Cardiac muscle cell (in vitro differentiated cells and primary cell): ENCODE results near the gene ARPC2. TPM values are rescaled to one million over a fixed set of nuclear protein-coding genes. Genes with fewer than 3 reads are reported as not detected.

Source experiments
- DNase-seq, 2 donors: peaks; one replicate each; pipeline versions ENCODE4 v3.0.0 to v3.0.0-alpha.2; 2010 to 2017; ENCODE audit warnings: low read depth in 1 of 2, low spot score in 1 of 2
- H3K27ac ChIP-seq: fragments of 200-600 bp; sonication (generic); 2 replicates; pipeline ENCODE4 v1.5.1; 2016
- H3K27me3 ChIP-seq: fragments of 200-600 bp; sonication (generic); 2 replicates; pipeline ENCODE4 v1.6.0; 2016; ENCODE audit warnings: control low read depth
- H3K36me3 ChIP-seq: fragments of 200-600 bp; sonication (generic); 2 replicates; pipeline ENCODE4 v1.5.1; 2016; ENCODE audit warnings: control low read depth
- H3K4me1 ChIP-seq: fragments of 200-600 bp; sonication (generic); 2 replicates; pipeline ENCODE4 v1.8.1; 2017; ENCODE audit warnings: low read depth, mild to moderate bottlenecking, mixed run types
- H3K4me3 ChIP-seq: fragments of 200-600 bp; sonication (generic); 2 replicates; pipeline ENCODE4 v1.5.1; 2016; ENCODE audit warnings: mild to moderate bottlenecking
- H3K9me3 ChIP-seq: fragments of 200-600 bp; sonication (generic); 2 replicates; pipeline ENCODE4 v1.5.1; 2017; ENCODE audit warnings: low read depth, mild to moderate bottlenecking, control low read depth
- CTCF ChIP-seq: IDR thresholded peaks from 2 replicates; pipeline ENCODE4 v1.5.1; 2012; ENCODE audit warnings: low read depth, mild to moderate bottlenecking, low read length
- polyA plus RNA-seq: library from polyadenylated mRNA; unstranded; fragments of >200 nt; fragmentation: Nextera tagmentation; extraction: Ambion mirVana; gene quantifications from 2 replicates; pipeline ENCODE4 v1.2.1, GENCODE V29; 2016
- total RNA-seq: library from RNA; depleted of rRNA; stranded (reverse); fragments of >200 nt; gene quantifications from 2 replicates; pipeline ENCODE4 v1.2.3, GENCODE V29; 2016

Gene ARPC2
- total and polyA plus RNA-seq, 2 experiments from 2014 or later = 223 to 442 TPM

- no peak for TF ChIP-seq CTCF
- peaks cover 24% of the 10 kb centered on the region for H3K4me1 ChIP-seq
- H3K9me3 ChIP-seq = no peaks in the 10 kb centered on the region
- no peaks in the 10 kb centered on the region for H3K27me3 ChIP-seq
- peak overlapping the region; percentile 89 for H3K4me3 ChIP-seq
- H3K36me3 ChIP-seq = no peaks in the 10 kb centered on the region
- peak overlapping the region; percentile 93 for H3K27ac ChIP-seq
- DNase-seq = peak; percentile 45 to 50
These were observed 625 bp downstream of the ARPC2 start for GRCh38 chr2:218217360-218218267.

GRCh38 chr2:218218268-218219185 is 1.5 kb downstream of the ARPC2 start:
- Histone ChIP-seq H3K36me3 (no peaks in the 10 kb centered on the region), H3K27me3 (no peaks in the 10 kb centered on the region), H3K4me1 (peaks cover 25% of the 10 kb centered on the region), H3K27ac (peak overlapping the region; percentile 93), H3K9me3 (no peaks in the 10 kb centered on the region), H3K4me3 (peak overlapping the region; percentile 89)
- DNase-seq = peak in 1 of 2 donors; percentile 16
- TF ChIP-seq CTCF = no peak

GRCh38 chr2:218219934-218220333 is 2.9 kb downstream of the ARPC2 start:
- Histone ChIP-seq H3K9me3 (no peaks in the 10 kb centered on the region), H3K4me1 (peaks cover 25% of the 10 kb centered on the region), H3K27ac (no peak overlapping the region), H3K4me3 (no peak overlapping the region), H3K27me3 (no peaks in the 10 kb centered on the region), H3K36me3 (peaks cover 5% of the 10 kb centered on the region)
- no peak for TF ChIP-seq CTCF
- no peak for DNase-seq

- no peak for DNase-seq
- H3K36me3 ChIP-seq = peaks cover 7% of the 10 kb centered on the region
- no peaks in the 10 kb centered on the region for H3K9me3 ChIP-seq
- TF ChIP-seq CTCF = no peak
- H3K4me1 ChIP-seq = peaks cover 25% of the 10 kb centered on the region
- no peak overlapping the region for H3K27ac ChIP-seq
- H3K4me3 ChIP-seq = no peak overlapping the region
- H3K27me3 ChIP-seq = no peaks in the 10 kb centered on the region
These were observed 4.0 kb downstream of the ARPC2 start for GRCh38 chr2:218221000-218221399.

- H3K36me3 ChIP-seq = peaks cover 11% of the 10 kb centered on the region
- no peak for TF ChIP-seq CTCF
- H3K27me3 ChIP-seq = no peaks in the 10 kb centered on the region
- no peak overlapping the region for H3K4me3 ChIP-seq
- no peak overlapping the region for H3K27ac ChIP-seq
- peak in 1 of 2 donors; percentile 18 for DNase-seq
- H3K4me1 ChIP-seq = peaks cover 25% of the 10 kb centered on the region
- H3K9me3 ChIP-seq = no peaks in the 10 kb centered on the region
These were observed 6.1 kb downstream of the ARPC2 start for GRCh38 chr2:218223046-218223445.
